Spinal cord (tissue), 10 donors: ENCODE results near the gene TAF8. TPM values are rescaled to one million over a fixed set of nuclear protein-coding genes. Genes with fewer than 3 reads are reported as not detected.

Experiments used
- DNase-seq, 6 donors: peaks; one replicate each; pipeline versions ENCODE4 v3.0.0 to v3.0.0-alpha.2; 2013 to 2015; ENCODE audit warnings: low spot score in 6 of 6, low read depth in 4 of 6
- H3K27ac ChIP-seq: one replicate; pipeline ENCODE4 v1.5.1; 2013; ENCODE audit warnings: low read depth, low read length, control low read depth
- H3K27me3 ChIP-seq: one replicate; pipeline ENCODE4 v1.6.1; 2013; ENCODE audit warnings: low read length; ENCODE audit not compliant: control insufficient read depth, insufficient read depth
- H3K36me3 ChIP-seq: one replicate; pipeline ENCODE4 v1.6.1; 2013; ENCODE audit warnings: low read length; ENCODE audit not compliant: control insufficient read depth, insufficient read depth
- H3K4me1 ChIP-seq: one replicate; pipeline ENCODE4 v1.6.1; 2013; ENCODE audit warnings: low read length; ENCODE audit not compliant: control insufficient read depth, insufficient read depth
- H3K4me3 ChIP-seq: one replicate; pipeline ENCODE4 v1.5.1; 2013; ENCODE audit warnings: low read depth, low read length, control low read depth
- H3K9me3 ChIP-seq: one replicate; pipeline ENCODE4 v1.6.1; 2013; ENCODE audit warnings: low read length; ENCODE audit not compliant: control insufficient read depth, insufficient read depth
- WGBS: methylation state at CpG from one replicate; pipeline ENCODE4 v1.1.5; 2013; ENCODE audit warnings: missing lambda C conversion rate; ENCODE audit not compliant: insufficient coverage; 5-methylcytosine and 5-hydroxymethylcytosine counted together
- polyA plus RNA-seq, 2 donors: library from polyadenylated mRNA; unstranded; fragments of 120-200 nt; gene quantifications; one replicate each; pipeline ENCODE4 v1.2.1, GENCODE V29; 2013; ENCODE audit not compliant: insufficient read length in 2 of 2
- total RNA-seq, 2 donors: library from RNA; depleted of rRNA in 1 of 2; stranded (reverse); fragments of 120-200 nt in 1 of 2; fragments of >200 nt in 1 of 2; gene quantifications; one replicate each; pipeline versions ENCODE4 v1.2.3 to v1.2.4, GENCODE V29; 2013 to 2014
- donor health status: healthy.

Gene TAF8
- total and polyA plus RNA-seq, 4 donors, result 10.5 to 17.9 (median 13.3) TPM

DNA sequence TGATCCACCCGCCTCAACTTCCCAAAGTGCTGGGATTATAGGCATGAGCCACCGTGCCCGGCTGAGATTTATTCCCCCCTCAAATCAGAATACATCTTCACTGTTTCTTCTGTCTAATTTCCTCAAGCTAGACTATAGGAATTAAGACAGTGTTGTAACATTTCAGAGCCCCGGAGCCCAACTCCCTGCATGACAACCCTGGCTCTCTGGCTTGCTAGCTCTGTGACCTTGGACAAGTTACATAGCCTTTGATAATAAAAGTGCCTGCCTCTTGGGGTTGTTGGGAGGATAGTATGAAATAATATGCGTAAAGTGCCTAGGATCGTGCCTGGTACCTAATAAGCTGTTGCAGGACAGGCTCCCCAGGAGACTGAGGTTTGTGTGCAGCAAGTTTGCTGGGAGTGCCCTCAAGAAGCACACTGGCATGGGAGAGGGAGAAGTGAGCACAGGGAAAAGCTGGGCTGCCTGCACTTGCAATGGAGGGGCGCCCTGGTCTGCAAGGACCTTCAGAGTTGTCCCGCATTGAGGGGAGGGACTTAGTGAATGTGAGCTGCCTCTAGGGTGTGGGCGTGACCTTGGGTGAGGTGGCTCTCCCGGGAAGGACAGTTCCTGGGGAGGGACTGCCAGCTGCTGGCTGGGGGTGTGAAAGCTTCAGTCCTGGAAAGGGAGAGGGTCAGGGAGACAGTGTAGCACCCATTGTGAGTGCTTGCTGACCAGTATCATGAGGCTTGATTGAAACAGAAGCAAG lies 43.4 kb downstream of the TAF8 start:
- Histone ChIP-seq H3K4me3 (no peak overlapping the region), H3K4me1 (no peaks in the 10 kb centered on the region), H3K27me3 (no peaks in the 10 kb centered on the region), H3K9me3 (no peaks in the 10 kb centered on the region), H3K36me3 (no peaks in the 10 kb centered on the region), H3K27ac (no peak overlapping the region)
- no peak for DNase-seq
- WGBS, result 69% methylated on average over 9 of the region's 10 CpGs

DNA sequence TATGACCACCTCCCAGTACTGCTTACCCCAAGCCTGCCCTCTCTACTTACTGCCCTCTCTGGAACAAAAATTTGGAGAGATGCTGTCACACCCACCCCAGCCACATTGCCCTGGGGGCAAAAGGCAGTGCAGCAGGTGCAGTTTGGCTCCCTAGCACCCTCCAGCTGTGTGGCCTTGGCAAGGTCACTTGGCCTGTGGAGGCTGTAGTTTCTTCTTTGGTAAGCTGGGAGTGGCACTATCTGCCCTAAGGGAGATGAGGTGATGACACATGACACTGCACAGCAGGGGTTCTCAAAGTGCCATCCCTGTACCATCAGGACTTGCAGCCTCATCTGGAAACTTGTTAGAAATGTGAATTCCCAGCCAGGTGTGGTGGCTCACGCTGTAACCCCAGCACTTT lies 44.8 kb downstream of the TAF8 start:
- Histone ChIP-seq H3K4me1 (no peaks in the 10 kb centered on the region), H3K36me3 (no peaks in the 10 kb centered on the region), H3K4me3 (no peak overlapping the region), H3K9me3 (no peaks in the 10 kb centered on the region), H3K27me3 (no peaks in the 10 kb centered on the region), H3K27ac (no peak overlapping the region)
- WGBS, result no CpG with 5 or more reads among the region's 1 CpG
- DNase-seq, result no peak

DNA sequence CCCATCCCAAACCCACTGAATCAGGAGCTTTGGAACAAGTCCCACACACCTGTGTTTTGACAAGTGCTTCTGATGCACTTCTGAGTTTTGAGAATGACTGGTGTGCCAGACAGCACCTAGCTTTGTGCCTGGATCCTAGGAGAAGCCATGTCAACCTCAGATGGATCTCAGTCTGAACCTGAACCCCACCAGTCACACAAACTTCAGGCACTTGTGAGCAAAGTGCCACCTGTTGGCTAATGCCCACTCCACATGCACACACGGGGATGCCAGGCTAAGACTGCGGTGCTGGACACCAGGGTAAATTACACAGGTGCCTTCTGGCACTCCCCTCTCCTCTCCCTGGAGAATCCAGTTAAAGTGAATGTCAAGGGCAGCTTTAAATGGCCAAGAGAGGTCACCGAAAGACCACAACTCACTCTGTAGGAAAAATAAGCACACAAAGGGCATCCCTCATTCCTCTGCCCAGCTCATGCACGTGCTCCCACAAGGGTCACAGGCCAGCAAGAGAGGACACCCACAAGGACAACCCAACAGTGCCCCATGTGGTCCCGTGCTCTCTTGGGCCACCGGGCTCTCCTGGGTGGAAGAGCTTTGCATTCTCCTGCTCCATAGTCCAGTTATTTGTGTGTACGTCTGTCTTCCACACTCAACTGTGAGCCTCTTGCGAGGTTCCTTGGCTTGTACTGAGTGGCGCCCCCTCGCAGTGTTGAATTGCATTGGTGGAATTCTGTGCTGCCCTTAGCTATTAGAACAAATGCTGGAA lies 45.6 kb downstream of the TAF8 start:
- Histone ChIP-seq H3K4me1 (no peaks in the 10 kb centered on the region), H3K4me3 (no peak overlapping the region), H3K9me3 (no peaks in the 10 kb centered on the region), H3K36me3 (no peaks in the 10 kb centered on the region), H3K27ac (no peak overlapping the region), H3K27me3 (no peaks in the 10 kb centered on the region)
- WGBS, result 75% methylated on average over 10 of the region's 10 CpGs
- DNase-seq, result no peak

DNA sequence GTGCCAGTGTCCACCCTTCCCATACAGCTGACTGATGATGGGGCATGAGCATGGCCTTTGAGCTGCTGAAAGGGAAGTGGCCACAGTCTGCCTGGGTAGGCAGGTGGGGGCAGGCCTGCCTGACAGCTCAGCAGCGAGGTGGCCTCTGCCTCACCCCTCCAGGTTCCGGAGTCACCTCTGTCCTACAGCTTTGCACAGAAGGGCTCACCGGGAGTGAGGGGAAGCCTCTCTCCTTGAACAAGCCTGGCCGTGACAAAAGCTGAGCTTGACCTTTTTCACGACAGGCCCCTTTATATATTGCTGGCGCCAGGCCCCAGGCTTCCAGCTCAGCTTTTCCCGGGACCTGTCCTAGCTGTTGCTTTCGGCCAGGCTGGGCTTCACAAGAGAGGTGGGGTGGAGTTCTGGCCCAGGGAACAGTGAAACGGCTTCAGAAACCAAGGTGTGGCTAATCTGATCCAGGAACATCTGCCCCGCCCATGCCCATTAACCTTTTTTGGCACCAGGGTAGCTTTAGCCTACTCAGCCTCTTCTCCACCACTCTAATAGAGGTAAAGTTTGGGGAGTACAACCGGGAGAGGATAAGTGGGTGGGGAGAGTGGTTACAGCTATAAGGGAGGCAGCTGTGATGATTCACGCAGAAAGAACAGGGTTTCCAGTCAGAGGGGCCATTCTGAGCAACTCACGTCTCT lies 49.2 kb downstream of the TAF8 start:
- no peak overlapping the region for H3K4me3 ChIP-seq
- H3K36me3 ChIP-seq, result no peaks in the 10 kb centered on the region
- peaks cover 8% of the 10 kb centered on the region for H3K27me3 ChIP-seq
- DNase-seq, result no peak
- peaks cover 7% of the 10 kb centered on the region for H3K4me1 ChIP-seq
- 46% methylated on average over 8 of the region's 13 CpGs for WGBS
- no peak overlapping the region for H3K27ac ChIP-seq
- no peaks in the 10 kb centered on the region for H3K9me3 ChIP-seq

DNA sequence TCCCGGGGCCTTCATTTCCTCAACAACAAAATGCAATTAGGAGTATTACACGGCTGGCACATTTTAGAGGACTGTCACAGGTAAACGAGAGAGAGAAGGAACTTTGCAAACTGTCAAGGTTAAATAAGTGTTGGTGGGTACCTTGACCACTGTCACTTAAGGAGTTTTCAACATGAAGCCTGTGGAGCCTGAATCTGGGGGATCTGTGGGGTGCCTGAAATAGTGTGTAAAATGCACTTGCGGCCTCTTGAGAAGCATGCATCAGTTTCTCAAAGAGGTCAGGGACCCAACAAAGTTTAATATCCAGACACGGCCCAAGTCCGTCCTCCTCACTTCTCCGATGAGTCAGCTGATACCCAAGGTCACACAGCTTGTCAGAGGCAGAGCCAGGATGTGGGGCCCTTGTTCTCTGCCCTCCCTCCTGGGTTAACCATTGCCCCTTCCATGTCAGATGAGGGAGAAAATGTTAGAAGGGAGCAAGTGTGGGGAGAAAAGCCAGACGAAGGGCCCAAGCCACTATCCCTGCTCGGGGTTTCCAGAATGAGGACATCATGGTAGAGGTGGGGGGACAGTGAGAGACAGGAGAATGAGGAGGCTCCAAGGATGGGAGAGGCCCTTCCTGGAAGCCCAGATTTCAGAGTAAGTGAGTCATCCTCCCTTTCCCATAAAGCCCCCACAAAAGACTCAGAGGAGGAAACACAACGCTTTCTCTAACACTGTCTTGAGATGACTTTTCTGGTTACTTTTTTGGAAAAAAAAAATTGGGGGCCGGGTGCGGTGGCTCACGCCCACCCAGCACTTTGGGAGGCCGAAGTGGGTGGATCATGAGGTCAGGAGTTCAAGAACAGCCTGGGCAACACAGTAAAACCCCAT lies 49.9 kb downstream of the TAF8 start:
- 90% methylated on average over 10 of the region's 14 CpGs for WGBS
- DNase-seq, result no peak
- Histone ChIP-seq H3K4me3 (no peak overlapping the region), H3K9me3 (no peaks in the 10 kb centered on the region), H3K4me1 (peaks cover 7% of the 10 kb centered on the region), H3K36me3 (no peaks in the 10 kb centered on the region), H3K27ac (no peak overlapping the region), H3K27me3 (peaks cover 14% of the 10 kb centered on the region)

DNA sequence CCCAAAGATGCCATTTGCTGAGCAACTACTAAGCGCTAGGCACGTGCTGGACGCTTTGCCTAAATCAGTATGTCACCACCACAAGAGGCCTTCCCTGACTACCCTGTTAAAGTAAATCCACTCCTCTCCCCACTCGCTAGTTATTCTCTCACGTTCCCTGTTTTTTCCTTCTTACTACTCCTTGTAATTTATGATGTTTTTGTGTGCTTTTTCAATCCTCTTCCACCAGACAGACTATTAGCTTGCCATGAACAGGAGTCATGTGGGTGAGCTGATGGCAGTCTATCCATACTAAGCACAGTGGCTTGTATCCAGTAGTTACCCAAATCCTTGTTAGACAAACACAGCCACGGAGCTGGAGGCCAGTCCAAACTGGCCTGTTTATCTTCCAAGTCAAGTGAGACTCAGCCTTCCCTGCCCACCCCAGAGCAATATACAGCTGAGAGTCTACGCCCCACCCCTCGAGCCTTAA lies 50.9 kb downstream of the TAF8 start:
- WGBS, result 71% methylated on average over 2 of the region's 8 CpGs
- H3K9me3 ChIP-seq, result no peaks in the 10 kb centered on the region
- DNase-seq, result peak in 1 of 6 donors; percentile 16
- no peak overlapping the region for H3K27ac ChIP-seq
- peaks cover 3% of the 10 kb centered on the region for H3K36me3 ChIP-seq
- peaks cover 7% of the 10 kb centered on the region for H3K4me1 ChIP-seq
- H3K27me3 ChIP-seq, result peaks cover 19% of the 10 kb centered on the region
- no peak overlapping the region for H3K4me3 ChIP-seq

DNA sequence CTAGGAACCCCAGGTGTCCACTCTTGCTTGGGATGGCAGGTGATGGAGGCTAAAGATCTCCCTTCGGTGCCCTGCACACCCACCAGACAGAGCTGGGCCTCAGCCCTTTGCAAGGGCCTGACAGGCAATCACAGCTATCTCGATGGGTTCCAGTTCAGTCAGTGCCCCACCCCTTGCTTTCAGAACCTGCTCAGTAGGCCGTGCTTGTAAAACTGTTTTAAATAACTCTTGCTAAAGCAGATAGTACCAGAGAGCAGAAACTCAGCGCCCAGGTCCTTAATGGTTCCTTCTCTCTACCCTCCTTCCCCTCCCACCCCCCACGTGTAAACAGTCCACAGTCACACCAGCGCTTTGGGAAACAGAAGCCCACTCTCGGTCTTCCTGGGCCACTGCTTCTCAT lies 52.9 kb downstream of the TAF8 start:
- H3K9me3 ChIP-seq, result no peaks in the 10 kb centered on the region
- H3K27me3 ChIP-seq, result peaks cover 19% of the 10 kb centered on the region
- H3K36me3 ChIP-seq, result peaks cover 3% of the 10 kb centered on the region
- 92% methylated on average over 4 of the region's 7 CpGs for whole genome bisulfite sequencing
- H3K27ac ChIP-seq, result no peak overlapping the region
- peaks cover 7% of the 10 kb centered on the region for H3K4me1 ChIP-seq
- no peak for DNase-seq
- H3K4me3 ChIP-seq, result no peak overlapping the region

DNA sequence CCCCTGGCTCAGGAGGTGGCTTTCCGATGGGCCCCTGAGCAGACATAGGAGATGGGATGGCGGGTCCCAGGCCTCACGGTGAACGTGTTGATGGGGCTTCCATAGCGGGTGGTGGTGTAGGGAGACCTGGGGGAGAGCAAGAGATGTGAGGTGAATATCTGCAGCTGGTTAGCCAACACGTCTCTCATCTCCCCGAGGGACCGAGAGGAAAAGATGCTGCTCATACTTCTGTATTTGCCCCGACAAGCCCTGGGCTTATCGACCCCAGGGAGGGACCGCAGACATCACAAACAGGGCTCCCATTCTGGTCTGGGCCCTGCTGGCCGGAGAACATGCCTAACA lies 53.4 kb downstream of the TAF8 start:
- 92% methylated on average over 12 of the region's 12 CpGs for WGBS
- H3K4me3 ChIP-seq, result no peak overlapping the region

More for the DNA sequence above, 53.4 kb downstream of the TAF8 start:
- Histone ChIP-seq H3K4me1 (peaks cover 7% of the 10 kb centered on the region), H3K27ac (no peak overlapping the region), H3K36me3 (peaks cover 3% of the 10 kb centered on the region), H3K9me3 (no peaks in the 10 kb centered on the region), H3K27me3 (peaks cover 19% of the 10 kb centered on the region)
- no peak for DNase-seq
